ENCODE measurements around the gene IGFBP5.

GRCh38 chr2:216720722-216721121, 25.4 kb upstream of the IGFBP5 start:
- TF ChIP-seq MAX (IDR thresholded peaks at IDR 0.05) = no peak
- no peak for TF ChIP-seq EP300 (IDR thresholded peaks at IDR 0.05; ENCODE audit: borderline replicate concordance)
- TF ChIP-seq EGR1 (IDR thresholded peaks at IDR 0.05) = no peak
